ENCODE results near the gene MEIS2.

MEIS2 gene

GRCh38 chr15:36897834-36898233 lies 202.5 kb downstream of the MEIS2 start:
- no peak for TF ChIP-seq CTCF (IDR thresholded peaks at IDR 0.05; ENCODE audit: insufficient read depth, low read length, poor library complexity, severe bottlenecking)
- no peak for DNase-seq (ENCODE audit: extremely low read depth, insufficient read length)
- Histone ChIP-seq H3K4me3 (replicated peaks; ENCODE audit: low read depth, low read length) (no peak overlapping the region), H3K27me3 (replicated peaks; ENCODE audit: control insufficient read depth, insufficient read depth, low read length) (no peaks in the 10 kb centered on the region), H3K36me3 (ENCODE audit: control insufficient read depth, insufficient read depth, low read length) (peaks cover 3% of the 10 kb centered on the region)

- Histone ChIP-seq H3K27me3 (replicated peaks; ENCODE audit: control insufficient read depth, insufficient read depth, low read length) (no peaks in the 10 kb centered on the region), H3K36me3 (ENCODE audit: control insufficient read depth, insufficient read depth, low read length) (peaks cover 5% of the 10 kb centered on the region), H3K4me3 (replicated peaks; ENCODE audit: low read depth, low read length) (no peak overlapping the region)
- DNase-seq (ENCODE audit: extremely low read depth, insufficient read length): no peak
- TF ChIP-seq CTCF (IDR thresholded peaks at IDR 0.05; ENCODE audit: insufficient read depth, low read length, poor library complexity, severe bottlenecking): no peak
Measured at GRCh38 chr15:36896949-36897348, 203.4 kb downstream of the MEIS2 start.

- no peak for DNase-seq (ENCODE audit: extremely low read depth, insufficient read length)
- H3K36me3 ChIP-seq (ENCODE audit: control insufficient read depth, insufficient read depth, low read length): peaks cover 5% of the 10 kb centered on the region
- H3K27me3 ChIP-seq (replicated peaks; ENCODE audit: control insufficient read depth, insufficient read depth, low read length): no peaks in the 10 kb centered on the region
- TF ChIP-seq CTCF (IDR thresholded peaks at IDR 0.05; ENCODE audit: insufficient read depth, low read length, poor library complexity, severe bottlenecking): no peak
- no peak overlapping the region for H3K4me3 ChIP-seq (replicated peaks; ENCODE audit: low read depth, low read length)
Measured at GRCh38 chr15:36894075-36894474, 206.3 kb downstream of the MEIS2 start.

- no peak for TF ChIP-seq CTCF (IDR thresholded peaks at IDR 0.05; ENCODE audit: insufficient read depth, low read length, poor library complexity, severe bottlenecking)
- no peak overlapping the region for H3K4me3 ChIP-seq (replicated peaks; ENCODE audit: low read depth, low read length)
- no peak for DNase-seq (ENCODE audit: extremely low read depth, insufficient read length)
- no peaks in the 10 kb centered on the region for H3K27me3 ChIP-seq (replicated peaks; ENCODE audit: control insufficient read depth, insufficient read depth, low read length)
- peaks cover 5% of the 10 kb centered on the region for H3K36me3 ChIP-seq (ENCODE audit: control insufficient read depth, insufficient read depth, low read length)
Measured at GRCh38 chr15:36893276-36893675, 207.1 kb downstream of the MEIS2 start.

- Histone ChIP-seq H3K36me3 (ENCODE audit: control insufficient read depth, insufficient read depth, low read length) (peaks cover 1% of the 10 kb centered on the region), H3K4me3 (replicated peaks; ENCODE audit: low read depth, low read length) (no peak overlapping the region), H3K27me3 (replicated peaks; ENCODE audit: control insufficient read depth, insufficient read depth, low read length) (no peaks in the 10 kb centered on the region)
- no peak for DNase-seq (ENCODE audit: extremely low read depth, insufficient read length)
- no peak for TF ChIP-seq CTCF (IDR thresholded peaks at IDR 0.05; ENCODE audit: insufficient read depth, low read length, poor library complexity, severe bottlenecking)
Measured at GRCh38 chr15:36888011-36888992, 212.0 kb downstream of the MEIS2 start.

All from GM06990 (cell line).